Measurements from ENCODE around the gene VTI1A.

- TF ChIP-seq, protein P1, sequence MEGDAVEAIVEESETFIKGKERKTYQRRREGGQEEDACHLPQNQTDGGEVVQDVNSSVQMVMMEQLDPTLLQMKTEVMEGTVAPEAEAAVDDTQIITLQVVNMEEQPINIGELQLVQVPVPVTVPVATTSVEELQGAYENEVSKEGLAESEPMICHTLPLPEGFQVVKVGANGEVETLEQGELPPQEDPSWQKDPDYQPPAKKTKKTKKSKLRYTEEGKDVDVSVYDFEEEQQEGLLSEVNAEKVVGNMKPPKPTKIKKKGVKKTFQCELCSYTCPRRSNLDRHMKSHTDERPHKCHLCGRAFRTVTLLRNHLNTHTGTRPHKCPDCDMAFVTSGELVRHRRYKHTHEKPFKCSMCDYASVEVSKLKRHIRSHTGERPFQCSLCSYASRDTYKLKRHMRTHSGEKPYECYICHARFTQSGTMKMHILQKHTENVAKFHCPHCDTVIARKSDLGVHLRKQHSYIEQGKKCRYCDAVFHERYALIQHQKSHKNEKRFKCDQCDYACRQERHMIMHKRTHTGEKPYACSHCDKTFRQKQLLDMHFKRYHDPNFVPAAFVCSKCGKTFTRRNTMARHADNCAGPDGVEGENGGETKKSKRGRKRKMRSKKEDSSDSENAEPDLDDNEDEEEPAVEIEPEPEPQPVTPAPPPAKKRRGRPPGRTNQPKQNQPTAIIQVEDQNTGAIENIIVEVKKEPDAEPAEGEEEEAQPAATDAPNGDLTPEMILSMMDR (conservative IDR thresholded peaks at IDR 0.05; ENCODE audit: low read length) = no peak
- TF ChIP-seq EZH2phosphoT487 (IDR thresholded peaks at IDR 0.05; ENCODE audit: borderline replicate concordance) = no peak
Measured at GRCh38 chr10:112723876-112724275, 276.9 kb downstream of the VTI1A start.

All from Loucy (cell line).